Measurements from ENCODE around the gene CHAC1. TPM values are rescaled to one million over a fixed set of nuclear protein-coding genes. Genes with fewer than 3 reads are reported as not detected.

CHAC1 gene
- polyA plus RNA-seq, 4 donors = 3.2 to 4.4 (median 3.9) TPM

DNA sequence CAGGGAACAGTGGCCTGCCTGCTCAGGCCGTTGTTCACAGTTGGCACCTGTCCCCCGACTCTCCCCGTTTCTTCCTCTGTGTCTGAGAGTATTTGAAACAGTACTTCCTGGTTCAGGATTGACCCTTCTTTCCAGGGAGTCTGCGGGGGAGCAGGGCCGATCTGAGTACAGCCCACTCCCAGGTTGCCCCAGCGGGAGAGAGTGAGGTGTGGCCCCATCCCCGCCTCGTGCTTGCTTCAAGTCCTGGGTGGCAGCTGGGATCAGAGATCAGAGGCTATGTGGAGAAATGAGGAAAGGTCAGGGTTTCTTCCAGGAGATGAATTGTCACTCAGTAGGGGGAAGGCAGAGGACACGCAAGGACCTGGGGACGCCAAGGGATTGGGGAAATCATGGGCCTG lies 30.7 kb upstream of the CHAC1 start:
- DNase-seq (ENCODE audit: low read depth in 4 of 4, low spot score in 3 of 4) = no peak

DNA sequence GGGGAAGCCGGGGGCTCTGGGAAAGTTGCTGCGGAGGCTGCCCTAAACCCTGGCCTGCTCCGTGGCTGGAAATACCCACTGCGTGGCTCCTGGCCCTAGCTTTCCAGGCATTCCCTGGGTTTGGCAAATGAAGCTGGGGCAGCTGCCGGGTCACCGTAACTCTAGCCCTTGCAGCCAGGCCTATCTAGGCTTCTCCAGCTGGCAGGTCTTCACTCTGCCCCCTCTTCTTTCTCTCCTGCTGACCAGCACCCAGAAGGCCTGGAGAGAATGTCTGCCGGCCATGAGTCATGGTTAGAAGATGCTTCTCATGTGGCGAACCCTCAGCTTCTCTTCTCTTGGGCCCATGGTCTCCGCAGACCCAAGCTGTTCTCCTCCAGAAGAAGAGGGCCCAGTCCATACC lies 29.7 kb upstream of the CHAC1 start:
- DNase-seq (ENCODE audit: low read depth in 4 of 4, low spot score in 3 of 4) = no peak

- DNase-seq (ENCODE audit: low read depth in 4 of 4, low spot score in 3 of 4) = no peak
Measured at GRCh38 chr15:40925495-40925862, 27.8 kb upstream of the CHAC1 start.

DNA sequence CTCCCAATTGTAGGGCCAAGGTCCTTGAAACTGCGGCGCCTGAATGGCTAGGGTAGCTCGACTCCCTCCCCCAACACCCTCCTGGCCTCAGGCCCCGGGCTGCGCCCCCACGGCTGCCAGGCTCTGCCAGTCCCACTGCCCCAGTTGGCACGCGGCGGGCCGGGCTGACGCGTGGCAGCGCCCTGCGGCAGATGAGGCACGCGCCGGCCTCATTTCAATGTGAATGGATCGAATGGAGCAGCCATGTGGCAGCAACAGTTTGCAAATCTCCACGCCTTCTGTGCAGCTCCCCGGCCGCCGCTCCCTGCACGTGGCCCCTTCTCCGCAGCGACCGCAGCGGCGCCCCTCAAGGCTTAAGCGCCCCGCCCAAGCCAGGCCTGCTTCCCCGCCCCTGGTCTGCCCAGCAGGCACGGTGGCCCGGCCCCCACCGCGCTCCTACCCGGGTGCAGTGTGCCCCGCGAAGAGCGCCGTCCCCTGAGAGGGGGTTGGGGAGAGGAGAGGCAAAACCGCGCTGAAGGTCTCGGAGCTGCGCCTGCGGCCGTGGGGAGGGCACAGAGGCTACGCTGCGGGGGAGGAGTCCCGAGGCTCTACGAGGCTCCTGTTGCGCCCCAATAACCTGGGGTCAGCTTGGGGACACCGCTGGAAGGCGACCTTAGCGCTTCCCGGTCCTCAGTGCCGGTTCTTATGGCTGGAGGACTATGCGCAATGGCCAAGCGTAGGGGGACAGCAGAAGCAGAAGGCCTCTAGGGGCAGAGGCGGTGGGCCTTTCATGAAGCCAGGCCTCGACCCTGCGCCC lies 27.2 kb upstream of the CHAC1 start:
- DNase-seq (ENCODE audit: low read depth in 4 of 4, low spot score in 3 of 4) = no peak

GRCh38 chr15:40926659-40927494 lies 26.4 kb upstream of the CHAC1 start:
- DNase-seq (ENCODE audit: low read depth in 4 of 4, low spot score in 3 of 4) = no peak

DNA sequence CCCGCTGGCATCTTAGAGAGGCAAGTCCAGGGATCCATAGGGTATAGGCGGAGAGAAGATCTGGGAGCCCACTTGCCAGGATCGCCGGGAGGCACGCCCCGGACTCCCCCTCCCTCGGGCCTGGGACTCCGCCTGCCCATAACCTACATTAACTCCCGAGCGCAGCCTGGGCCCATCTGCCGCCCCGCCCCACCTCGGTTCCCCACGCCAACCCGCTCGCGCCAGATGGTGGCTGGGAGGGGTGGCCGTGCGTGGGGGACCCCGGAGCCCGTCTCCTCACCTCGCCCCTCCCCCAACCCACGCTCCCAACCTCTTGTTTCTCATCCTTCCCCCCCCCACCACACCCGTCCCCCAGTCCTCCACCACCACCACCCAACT lies 25.8 kb upstream of the CHAC1 start:
- DNase-seq (ENCODE audit: low read depth in 4 of 4, low spot score in 3 of 4) = no peak

DNA sequence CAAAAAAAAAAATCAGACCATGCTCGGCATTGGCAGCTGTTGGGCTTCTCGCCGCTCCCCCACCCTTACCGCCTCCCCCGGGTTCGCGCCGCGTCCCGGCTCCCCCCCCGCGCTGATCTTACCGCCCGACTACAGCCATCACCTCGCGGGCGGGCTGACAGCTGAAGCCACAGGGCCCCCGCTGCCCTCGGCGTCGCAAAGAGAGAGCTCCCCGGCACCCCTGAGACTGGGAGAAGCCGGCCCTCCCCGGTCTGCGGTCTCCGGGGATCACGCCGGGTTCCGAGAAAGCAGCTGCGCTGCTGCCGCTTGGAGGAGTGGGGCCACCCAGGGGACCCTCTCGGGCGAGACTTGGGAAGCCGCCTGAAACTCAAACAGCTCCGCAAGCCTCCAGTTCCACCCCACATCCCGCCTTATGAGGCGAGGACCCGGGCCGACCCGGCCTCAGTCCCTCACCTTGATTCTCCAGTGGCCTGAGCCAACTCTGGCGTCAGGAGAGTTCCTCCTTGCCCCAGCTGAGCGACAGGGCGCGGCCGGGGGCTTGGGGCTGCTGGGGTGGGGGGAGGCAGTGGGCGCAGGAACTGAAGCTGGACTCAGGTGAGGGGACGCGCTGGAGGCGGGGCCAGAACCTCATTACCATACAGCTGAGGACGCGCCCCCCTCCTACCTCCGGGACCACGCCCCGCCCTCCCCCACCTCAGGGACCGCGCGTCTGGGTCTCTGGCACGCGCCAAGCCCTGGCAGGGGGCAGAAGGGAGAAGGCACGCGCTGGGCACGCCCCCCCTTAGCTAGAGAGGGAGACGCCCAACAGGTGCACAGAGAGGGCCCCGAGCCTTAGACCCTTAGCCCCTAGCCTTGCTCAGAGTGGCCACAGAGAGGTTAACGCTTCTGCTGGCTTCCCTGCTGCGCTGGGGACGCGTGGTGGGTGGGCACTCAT lies 25.1 kb upstream of the CHAC1 start:
- DNase-seq (ENCODE audit: low read depth in 4 of 4, low spot score in 3 of 4) = no peak

DNA sequence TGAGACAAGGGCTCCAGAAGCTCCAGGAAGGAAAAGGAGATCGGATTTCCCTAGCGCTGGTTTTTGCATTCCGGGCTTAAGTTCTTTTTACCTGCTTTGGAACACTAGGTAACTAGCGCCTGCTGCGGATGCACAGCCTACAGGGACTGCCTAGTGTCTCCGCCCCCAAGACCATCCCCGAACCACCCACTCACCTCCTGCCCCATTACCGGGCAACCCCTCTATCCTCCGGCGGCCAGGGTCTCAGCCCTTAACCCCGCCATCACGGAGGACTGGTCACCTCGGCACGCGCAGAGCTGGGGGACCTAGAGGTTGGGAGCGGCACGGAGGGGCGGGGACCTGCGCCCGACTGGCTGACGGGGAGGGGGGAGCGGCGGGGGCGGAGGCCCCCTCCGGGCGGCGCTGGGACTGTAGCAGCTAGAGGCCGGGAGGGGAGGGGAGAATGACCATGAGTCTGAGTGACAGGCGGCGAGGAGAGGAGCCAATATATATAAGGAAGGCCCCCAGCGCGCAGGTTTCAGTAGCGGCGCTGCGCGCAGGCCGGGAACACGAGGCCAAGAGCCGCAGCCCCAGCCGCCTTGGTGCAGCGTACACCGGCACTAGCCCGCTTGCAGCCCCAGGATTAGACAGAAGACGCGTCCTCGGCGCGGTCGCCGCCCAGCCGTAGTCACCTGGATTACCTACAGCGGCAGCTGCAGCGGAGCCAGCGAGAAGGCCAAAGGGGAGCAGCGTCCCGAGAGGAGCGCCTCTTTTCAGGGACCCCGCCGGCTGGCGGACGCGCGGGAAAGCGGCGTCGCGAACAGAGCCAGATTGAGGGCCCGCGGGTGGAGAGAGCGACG lies 24.2 kb upstream of the CHAC1 start, which contains the start of gene DLL4:
DLL4 (plus strand) TSS at position 520 of the 839 bp plus-strand sequence. CDS start 329 bp downstream, outside the sequence.
- DNase-seq (ENCODE audit: low read depth in 4 of 4, low spot score in 3 of 4) = no peak

DNA sequence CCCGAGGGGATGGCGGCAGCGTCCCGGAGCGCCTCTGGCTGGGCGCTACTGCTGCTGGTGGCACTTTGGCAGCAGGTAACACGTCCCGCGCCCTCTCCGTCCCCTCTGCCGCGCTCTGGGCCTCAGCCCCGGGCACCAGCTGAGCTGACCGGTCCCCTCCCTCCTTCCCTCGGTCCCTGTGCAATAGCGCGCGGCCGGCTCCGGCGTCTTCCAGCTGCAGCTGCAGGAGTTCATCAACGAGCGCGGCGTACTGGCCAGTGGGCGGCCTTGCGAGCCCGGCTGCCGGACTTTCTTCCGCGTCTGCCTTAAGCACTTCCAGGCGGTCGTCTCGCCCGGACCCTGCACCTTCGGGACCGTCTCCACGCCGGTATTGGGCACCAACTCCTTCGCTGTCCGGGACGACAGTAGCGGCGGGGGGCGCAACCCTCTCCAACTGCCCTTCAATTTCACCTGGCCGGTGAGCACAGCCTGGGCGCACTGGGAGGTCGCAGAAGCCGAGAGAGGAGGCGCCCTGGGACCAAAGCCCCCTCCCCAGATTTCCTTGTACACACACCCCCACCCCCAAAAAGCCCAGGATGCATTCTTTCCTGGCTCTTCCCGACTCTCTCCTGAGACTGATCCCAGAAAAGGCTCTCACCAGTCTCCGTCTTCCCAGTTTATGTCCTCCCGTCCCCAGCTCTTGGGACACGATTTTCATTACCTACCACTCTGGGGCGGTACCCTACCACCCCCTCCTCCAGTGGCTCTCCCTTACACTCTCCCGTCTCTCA lies 23.4 kb upstream of the CHAC1 start:
- DNase-seq (ENCODE audit: low read depth in 4 of 4, low spot score in 3 of 4) = no peak

DNA sequence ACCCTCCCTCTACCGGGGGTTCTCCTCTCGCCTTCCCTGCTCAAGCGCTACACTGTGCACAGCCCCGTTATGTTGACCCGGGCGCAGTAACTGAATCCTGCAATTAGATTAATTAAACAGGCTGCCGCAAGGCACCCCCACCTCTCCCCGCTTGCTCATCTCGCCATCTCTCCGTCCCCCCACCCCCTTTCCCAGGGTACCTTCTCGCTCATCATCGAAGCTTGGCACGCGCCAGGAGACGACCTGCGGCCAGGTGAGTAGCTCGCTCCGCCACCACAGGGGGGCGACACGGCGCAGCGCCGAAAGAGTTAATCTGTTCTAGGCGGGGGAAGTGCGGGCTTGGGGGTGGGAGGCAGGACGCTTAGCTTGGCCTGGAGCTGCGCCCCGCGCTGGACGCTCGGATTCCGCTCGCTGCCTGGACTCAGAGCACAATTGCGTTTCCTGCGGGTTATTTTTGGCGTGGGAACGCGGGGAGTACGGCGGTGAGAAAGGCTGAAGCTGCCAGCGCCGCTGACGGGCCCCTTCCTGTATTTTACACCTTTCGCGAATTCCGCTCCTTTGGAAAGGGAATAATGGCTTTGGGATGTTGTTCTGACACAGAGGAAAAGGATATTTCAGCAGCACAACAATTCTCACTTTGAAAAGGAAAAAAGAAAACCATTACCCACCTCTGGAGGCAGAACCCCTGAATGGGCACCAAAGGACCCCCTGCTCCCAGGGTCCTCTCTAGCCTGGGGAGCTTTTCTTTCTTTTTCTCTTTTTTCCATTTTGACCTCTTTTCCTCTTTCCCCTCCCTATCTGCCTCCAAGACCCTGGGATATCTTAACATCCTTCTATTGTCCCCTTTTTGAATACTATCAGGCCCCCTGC lies 22.6 kb upstream of the CHAC1 start:
- DNase-seq (ENCODE audit: low read depth in 4 of 4, low spot score in 3 of 4) = no peak

GRCh38 chr15:40931300-40932142 lies 21.8 kb upstream of the CHAC1 start:
- no peak for DNase-seq (ENCODE audit: low read depth in 4 of 4, low spot score in 3 of 4)

- no peak for DNase-seq (ENCODE audit: low read depth in 4 of 4, low spot score in 3 of 4)
Measured at GRCh38 chr15:40932156-40932555, 21.1 kb upstream of the CHAC1 start.

DNA sequence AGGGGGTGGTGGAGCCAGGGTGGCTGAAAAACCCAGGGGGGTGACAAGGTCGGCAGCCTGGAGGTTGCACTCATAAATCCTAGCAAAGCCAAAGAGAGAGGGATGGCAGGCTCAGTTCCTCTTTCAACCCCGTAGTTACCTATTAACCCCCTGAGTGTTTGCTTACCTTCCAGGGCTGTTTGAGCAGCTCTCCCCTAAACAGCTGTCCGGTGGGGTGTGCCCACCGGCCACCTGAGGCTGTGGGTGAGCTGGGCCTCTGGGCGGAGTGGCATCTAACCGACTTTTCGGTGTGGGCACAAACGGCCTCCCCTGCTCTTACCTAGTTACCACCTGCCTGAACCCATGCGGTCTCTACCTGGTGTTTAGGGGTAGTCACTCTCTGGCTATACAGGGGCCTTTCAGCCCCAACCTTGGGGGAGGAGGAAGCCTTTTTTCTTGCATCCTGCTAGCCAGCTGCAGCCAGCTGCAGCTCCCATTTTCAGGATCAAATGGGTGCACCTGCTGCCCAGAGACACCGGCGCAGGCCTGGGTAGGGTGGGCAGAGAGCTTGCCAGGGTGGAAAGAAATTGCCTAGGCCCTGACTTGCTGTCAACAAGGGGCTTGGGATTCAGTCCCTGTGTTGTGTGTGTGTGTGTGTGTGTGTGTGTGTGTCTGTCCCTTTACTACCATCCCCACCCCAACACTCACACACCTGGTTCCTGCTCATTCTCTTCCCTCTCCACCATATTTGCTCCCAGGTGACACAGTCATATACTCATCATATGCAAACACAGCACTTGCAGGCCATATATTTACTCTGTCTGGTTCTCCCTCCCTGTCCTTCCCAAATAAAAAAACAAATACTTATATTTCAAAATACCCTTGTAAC lies 20.4 kb upstream of the CHAC1 start:
- no peak for DNase-seq (ENCODE audit: low read depth in 4 of 4, low spot score in 3 of 4)

DNA sequence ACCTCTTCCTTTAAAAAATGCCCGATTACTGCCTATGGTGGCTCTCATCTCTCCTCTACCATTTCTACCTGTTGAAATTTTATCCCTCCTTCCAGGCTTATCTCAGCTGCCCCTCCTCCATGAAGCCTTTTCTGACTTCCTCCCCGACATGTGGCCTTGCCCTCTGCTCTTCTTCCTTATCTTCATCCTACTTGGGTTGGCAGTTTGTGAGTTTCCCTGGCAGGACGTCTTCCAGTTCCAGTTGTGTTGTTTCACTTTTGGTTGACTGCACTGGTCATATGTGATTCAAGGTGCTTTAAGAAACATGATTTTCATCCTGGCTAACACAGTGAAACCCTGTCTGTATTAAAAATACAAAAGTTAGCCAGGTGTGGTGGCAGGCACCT lies 19.8 kb upstream of the CHAC1 start:
- DNase-seq (ENCODE audit: low read depth in 4 of 4, low spot score in 3 of 4) = no peak

- DNase-seq (ENCODE audit: low read depth in 4 of 4, low spot score in 3 of 4) = no peak
Measured at GRCh38 chr15:40934457-40934856, 18.8 kb upstream of the CHAC1 start.

DNA sequence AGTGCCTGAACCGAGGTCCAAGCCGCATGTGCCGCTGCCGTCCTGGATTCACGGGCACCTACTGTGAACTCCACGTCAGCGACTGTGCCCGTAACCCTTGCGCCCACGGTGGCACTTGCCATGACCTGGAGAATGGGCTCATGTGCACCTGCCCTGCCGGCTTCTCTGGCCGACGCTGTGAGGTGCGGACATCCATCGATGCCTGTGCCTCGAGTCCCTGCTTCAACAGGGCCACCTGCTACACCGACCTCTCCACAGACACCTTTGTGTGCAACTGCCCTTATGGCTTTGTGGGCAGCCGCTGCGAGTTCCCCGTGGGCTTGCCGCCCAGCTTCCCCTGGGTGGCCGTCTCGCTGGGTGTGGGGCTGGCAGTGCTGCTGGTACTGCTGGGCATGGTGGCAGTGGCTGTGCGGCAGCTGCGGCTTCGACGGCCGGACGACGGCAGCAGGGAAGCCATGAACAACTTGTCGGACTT lies 17.0 kb upstream of the CHAC1 start:
- DNase-seq (ENCODE audit: low read depth in 4 of 4, low spot score in 3 of 4) = no peak
